GM12875 (cell line): ENCODE data around the gene GXYLT2.

Experiments used
- H3K4me3 ChIP-seq: one replicate; pipeline ENCODE4 v1.5.1; 2011; ENCODE audit warnings: low read depth, low read length, control low read depth
- CTCF ChIP-seq: IDR thresholded peaks from 2 replicates; pipeline ENCODE4 v1.5.1; 2011; ENCODE audit warnings: low read depth, mild to moderate bottlenecking, control low read depth, inconsistent platforms, low read length, moderate library complexity, borderline replicate concordance; ENCODE audit not compliant: insufficient read depth

The GXYLT2 gene

DNA sequence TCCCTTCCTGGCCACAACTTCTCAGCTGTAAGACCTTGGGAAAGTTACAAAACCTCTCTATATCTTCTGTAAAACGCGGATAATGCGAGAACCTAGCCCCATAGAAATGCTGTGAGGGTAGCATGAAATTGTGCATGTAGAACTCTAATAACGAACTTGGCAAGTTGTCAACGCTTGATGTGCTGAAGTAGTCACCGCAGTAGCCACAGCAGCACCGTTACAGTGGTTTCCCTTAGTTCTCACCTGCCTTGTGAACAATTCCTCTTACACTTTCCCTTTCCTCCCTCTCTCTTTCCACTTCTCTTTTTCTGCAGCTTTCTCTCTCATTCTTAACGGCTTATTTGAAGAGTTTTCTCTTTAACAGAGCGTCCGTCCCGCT, 39.2 kb upstream of the GXYLT2 start:
- peak overlapping the region; percentile 87 for H3K4me3 ChIP-seq
- TF ChIP-seq CTCF: no peak

DNA sequence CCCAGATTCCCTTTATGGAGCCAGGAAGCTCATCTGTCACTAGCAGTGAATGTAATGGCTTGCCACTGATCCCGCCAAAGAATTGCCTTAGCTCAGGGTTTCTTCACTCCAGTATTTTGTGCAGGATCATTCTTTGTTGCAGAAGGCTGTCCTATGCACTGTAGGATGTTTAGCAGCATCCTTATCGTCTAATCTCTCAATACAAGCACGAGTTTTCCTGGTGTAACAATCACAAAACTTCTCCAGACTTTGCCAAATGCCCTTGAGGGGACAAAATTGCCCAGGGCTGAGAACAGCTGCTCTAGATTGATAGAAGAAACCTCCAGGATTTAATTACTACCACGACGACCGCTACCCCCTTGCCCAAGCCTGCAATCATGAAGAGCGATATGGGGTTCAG, 32.8 kb upstream of the GXYLT2 start:
- H3K4me3 ChIP-seq: no peak overlapping the region
- TF ChIP-seq CTCF: no peak

DNA sequence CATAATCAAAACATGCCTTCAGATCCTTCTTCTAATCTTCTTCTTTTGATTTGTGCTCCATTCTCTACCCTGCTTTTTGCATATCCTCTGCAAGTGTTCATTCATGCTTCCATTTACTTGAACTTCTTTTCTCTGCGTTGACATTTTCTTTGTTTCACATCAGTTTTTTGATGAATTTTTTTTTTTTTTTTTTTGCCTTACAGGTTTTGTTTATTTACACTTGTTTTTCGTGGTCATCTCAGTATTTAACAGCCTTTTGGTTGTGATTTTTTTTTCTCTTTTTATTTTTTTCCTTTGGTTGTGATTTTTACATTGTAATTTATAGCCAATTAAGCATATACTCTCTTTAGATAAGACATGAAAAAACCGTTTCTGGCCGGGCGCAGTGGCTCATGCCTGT, 27.8 kb upstream of the GXYLT2 start:
- no peak for TF ChIP-seq CTCF
- no peak overlapping the region for H3K4me3 ChIP-seq

- TF ChIP-seq CTCF: no peak
- no peak overlapping the region for H3K4me3 ChIP-seq
Observed at GRCh38 chr3:72860846-72861245, 27.0 kb upstream of the GXYLT2 start.

DNA sequence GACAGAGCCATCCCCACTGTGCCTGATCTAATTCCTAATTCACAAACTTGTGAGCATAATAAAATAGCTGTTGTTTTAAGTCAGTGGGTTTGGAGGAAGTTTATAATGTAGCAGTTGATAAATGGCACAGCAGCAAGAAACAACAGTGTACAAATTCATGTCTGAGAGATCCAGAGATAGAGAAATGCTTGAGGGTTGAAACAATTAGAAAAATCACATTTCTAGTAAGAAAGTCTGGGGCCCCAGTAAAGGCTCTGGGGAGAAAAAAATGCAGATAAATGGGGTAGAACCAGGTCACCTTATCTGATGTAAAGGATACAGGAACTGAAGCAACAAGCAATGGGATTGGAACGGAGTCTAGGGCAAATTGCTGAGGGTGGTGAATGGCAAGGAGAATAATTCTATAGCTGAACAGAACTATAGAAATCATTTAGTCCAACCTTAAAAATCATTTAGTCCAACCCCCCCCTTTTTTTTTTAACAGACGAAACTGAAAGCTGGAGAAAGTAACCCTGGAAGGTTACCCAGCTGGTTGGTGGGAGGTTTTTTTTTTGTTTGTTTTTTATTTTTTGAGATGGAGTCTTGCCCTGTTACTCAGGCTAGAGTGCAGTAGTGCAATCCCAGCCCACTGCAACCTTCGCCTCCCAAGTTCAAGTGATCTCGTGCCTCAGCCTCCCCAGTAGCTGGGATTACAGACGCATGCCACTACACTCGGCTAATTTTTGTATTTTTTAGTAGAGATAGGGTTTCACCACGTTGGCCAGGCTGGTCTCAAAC, 25.3 kb upstream of the GXYLT2 start:
- no peak for TF ChIP-seq CTCF
- H3K4me3 ChIP-seq: no peak overlapping the region

DNA sequence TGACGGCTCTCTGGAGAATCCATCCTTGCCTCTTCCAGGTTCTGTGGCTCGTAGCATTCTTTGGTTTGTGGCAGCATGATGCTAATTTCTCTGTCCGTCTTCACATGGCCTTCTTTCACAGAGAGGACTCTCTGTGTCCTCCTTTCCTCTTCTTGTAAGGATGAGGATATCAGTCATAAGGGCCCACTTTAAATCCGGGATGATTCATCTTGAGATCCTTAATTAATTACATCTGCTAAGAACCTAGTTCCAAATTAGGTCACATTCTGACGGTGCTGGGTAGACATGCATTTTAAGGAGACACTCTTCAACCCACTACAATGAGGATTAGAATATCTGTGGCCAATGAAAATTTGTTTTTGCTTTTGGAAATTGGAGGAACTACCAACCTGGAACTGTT, 15.7 kb upstream of the GXYLT2 start:
- H3K4me3 ChIP-seq: no peak overlapping the region
- TF ChIP-seq CTCF: no peak

DNA sequence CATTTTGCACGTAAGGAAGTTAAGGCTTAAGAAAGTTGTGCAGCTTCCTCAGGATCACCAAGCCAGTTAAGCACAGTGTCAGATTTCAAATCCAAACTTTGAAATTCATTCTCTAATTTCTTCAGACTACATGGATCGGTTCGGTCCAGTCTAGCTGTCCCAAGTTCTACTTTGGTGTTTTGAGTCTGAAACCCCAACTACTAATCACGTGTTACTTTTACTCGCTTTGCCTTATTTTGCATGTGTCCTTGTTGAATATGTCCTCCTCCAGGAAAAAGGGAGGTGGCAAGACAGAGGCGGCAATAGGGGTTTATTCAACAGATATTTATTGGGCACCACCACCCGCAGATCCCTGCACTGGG, 522 bp upstream of the GXYLT2 start:
- no peak for TF ChIP-seq CTCF
- peak overlapping the region; percentile 36 for H3K4me3 ChIP-seq
